Measurements from ENCODE around the gene CHDH.

The CHDH gene

GRCh38 chr3:53805463-53806159, 40.6 kb downstream of the CHDH start:
- H2AFZ ChIP-seq (ENCODE audit: low read length) = no peak overlapping the region
- no peaks in the 10 kb centered on the region for H3K4me1 ChIP-seq (ENCODE audit: insufficient read depth, low read length, severe bottlenecking)
- H3K36me3 ChIP-seq (ENCODE audit: insufficient read depth, low read length) = no peaks in the 10 kb centered on the region
- H4K20me1 ChIP-seq (ENCODE audit: insufficient read depth, low read length) = no peaks in the 10 kb centered on the region
- no peak for TF ChIP-seq EZH2 (IDR thresholded peaks at IDR 0.05; ENCODE audit: borderline replicate concordance, low read length)
- TF ChIP-seq, protein P1, sequence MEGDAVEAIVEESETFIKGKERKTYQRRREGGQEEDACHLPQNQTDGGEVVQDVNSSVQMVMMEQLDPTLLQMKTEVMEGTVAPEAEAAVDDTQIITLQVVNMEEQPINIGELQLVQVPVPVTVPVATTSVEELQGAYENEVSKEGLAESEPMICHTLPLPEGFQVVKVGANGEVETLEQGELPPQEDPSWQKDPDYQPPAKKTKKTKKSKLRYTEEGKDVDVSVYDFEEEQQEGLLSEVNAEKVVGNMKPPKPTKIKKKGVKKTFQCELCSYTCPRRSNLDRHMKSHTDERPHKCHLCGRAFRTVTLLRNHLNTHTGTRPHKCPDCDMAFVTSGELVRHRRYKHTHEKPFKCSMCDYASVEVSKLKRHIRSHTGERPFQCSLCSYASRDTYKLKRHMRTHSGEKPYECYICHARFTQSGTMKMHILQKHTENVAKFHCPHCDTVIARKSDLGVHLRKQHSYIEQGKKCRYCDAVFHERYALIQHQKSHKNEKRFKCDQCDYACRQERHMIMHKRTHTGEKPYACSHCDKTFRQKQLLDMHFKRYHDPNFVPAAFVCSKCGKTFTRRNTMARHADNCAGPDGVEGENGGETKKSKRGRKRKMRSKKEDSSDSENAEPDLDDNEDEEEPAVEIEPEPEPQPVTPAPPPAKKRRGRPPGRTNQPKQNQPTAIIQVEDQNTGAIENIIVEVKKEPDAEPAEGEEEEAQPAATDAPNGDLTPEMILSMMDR (IDR thresholded peaks at IDR 0.05; ENCODE audit: low read length) = no peak
- H3K27ac ChIP-seq (ENCODE audit: low read depth, low read length, poor library complexity, severe bottlenecking) = no peak overlapping the region
- no peaks in the 10 kb centered on the region for H3K27me3 ChIP-seq (ENCODE audit: insufficient read depth, low read length)
- no peak overlapping the region for H3K4me3 ChIP-seq (ENCODE audit: low read depth, low read length, poor library complexity, severe bottlenecking)
- no peaks in the 10 kb centered on the region for H3K79me2 ChIP-seq (ENCODE audit: insufficient read depth, low read length)
- H3K9ac ChIP-seq (ENCODE audit: low read length) = no peak overlapping the region
- H3K9me3 ChIP-seq (ENCODE audit: low read length) = no peaks in the 10 kb centered on the region
- no peaks in the 10 kb centered on the region for H3K9me2 ChIP-seq (ENCODE audit: low read depth, low read length)
- H3F3A ChIP-seq (ENCODE audit: insufficient read depth, low read length) = no peaks in the 10 kb centered on the region
- no peak overlapping the region for H3K4me2 ChIP-seq (ENCODE audit: low read length)

DNA sequence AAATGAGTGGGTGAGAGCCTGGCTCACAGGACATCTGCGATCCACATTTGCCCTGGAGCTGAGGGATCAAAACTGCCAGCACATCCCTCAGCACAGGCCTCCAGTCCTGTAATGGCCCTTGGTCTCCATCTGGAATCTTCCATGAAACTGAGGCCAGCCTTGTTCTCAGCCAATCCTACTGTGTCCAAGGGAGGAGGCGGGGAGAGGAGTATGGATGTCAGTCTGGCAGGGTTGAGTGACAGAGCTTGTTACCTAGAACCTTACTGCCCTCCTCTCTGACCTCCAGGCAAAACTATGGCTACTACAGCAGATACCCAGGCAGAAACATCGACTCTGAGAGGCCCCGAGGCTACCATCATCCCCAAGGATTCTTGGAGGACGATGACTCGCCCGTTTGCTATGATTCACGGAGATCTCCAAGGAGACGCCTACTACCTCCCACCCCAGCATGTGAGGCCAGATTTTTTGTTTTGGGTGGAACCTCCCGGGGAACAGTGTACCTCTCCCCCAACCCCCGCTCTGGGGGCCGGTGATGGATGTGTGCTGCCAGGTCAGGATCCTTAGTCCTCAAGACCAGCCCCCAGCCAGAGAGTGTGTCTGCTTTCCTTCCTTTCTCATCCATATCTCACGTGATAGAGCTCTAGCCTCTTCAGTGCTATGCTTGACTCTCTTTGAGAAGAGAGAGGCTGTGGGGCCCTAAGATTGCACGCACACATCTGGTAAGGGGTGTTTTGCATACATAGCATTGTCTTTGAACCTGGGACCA, 41.3 kb downstream of the CHDH start:
- H3K79me2 ChIP-seq (ENCODE audit: insufficient read depth, low read length) = no peaks in the 10 kb centered on the region
- no peaks in the 10 kb centered on the region for H3F3A ChIP-seq (ENCODE audit: insufficient read depth, low read length)
- H3K36me3 ChIP-seq (ENCODE audit: insufficient read depth, low read length) = no peaks in the 10 kb centered on the region
- H3K4me3 ChIP-seq (ENCODE audit: low read depth, low read length, poor library complexity, severe bottlenecking) = no peak overlapping the region
- H4K20me1 ChIP-seq (ENCODE audit: insufficient read depth, low read length) = no peaks in the 10 kb centered on the region
- TF ChIP-seq EZH2 (IDR thresholded peaks at IDR 0.05; ENCODE audit: borderline replicate concordance, low read length) = no peak
- TF ChIP-seq, protein P1 (IDR thresholded peaks at IDR 0.05; ENCODE audit: low read length) = no peak
- H3K9me3 ChIP-seq (ENCODE audit: low read length) = no peaks in the 10 kb centered on the region
- H3K27ac ChIP-seq (ENCODE audit: low read depth, low read length, poor library complexity, severe bottlenecking) = no peak overlapping the region
- no peaks in the 10 kb centered on the region for H3K27me3 ChIP-seq (ENCODE audit: insufficient read depth, low read length)
- no peaks in the 10 kb centered on the region for H3K9me2 ChIP-seq (ENCODE audit: low read depth, low read length)
- no peak overlapping the region for H3K9ac ChIP-seq (ENCODE audit: low read length)
- H3K4me2 ChIP-seq (ENCODE audit: low read length) = no peak overlapping the region
- H3K4me1 ChIP-seq (ENCODE audit: insufficient read depth, low read length, severe bottlenecking) = no peaks in the 10 kb centered on the region
- H2AFZ ChIP-seq (ENCODE audit: low read length) = no peak overlapping the region

DNA sequence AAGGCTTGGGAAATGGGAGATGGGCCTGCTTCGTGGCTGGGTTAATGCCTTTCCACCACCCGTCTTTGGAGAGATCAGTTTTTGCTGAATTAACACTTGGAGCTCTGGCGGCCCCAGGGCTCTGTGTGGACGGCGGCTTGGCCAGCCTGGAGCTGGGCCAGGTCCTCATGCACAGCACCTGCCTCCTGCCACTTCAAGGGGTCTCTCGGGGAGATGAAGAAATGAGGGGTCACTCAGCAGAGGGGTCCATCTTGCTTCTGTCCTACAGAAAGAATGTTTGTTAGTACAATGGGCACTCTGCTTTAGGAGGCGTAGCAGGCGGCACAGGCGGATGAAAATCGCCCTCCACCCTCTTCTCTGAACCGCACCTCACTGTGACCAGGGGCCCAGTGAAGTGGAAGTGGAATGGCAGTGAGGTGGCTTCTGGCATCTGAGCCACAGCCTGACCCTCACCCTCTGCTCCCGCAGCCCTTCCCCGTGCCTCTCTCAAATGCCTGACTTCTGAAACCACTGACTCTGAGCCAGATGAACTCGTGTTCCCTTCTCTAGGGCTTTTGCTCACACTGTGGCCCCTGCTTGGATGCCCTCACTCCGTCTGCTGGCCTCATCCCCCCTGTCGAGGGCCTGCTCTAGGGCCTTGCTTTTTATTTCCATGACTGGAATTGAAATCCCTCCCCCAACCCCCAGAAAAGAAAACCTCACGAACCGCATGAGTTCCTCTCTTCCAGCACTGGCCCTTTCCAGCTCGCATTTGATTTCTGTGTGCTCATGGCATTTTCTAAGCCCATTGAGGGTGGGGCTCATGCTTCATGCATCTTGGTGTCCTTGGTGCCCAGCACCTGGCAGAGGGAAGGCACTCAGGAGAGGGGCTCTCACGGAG, 42.2 kb downstream of the CHDH start:
- no peak overlapping the region for H3K4me2 ChIP-seq (ENCODE audit: low read length)
- TF ChIP-seq, protein P1 (IDR thresholded peaks at IDR 0.05; ENCODE audit: low read length) = no peak
- no peak for TF ChIP-seq EZH2 (IDR thresholded peaks at IDR 0.05; ENCODE audit: borderline replicate concordance, low read length)

More for the DNA sequence above, 42.2 kb downstream of the CHDH start:
- Histone ChIP-seq H3K27ac (ENCODE audit: low read depth, low read length, poor library complexity, severe bottlenecking) (no peak overlapping the region), H3K9ac (ENCODE audit: low read length) (no peak overlapping the region), H3K36me3 (ENCODE audit: insufficient read depth, low read length) (no peaks in the 10 kb centered on the region), H3K9me2 (ENCODE audit: low read depth, low read length) (no peaks in the 10 kb centered on the region), H2AFZ (ENCODE audit: low read length) (no peak overlapping the region), H3K79me2 (ENCODE audit: insufficient read depth, low read length) (no peaks in the 10 kb centered on the region), H3K4me1 (ENCODE audit: insufficient read depth, low read length, severe bottlenecking) (no peaks in the 10 kb centered on the region), H3K27me3 (ENCODE audit: insufficient read depth, low read length) (no peaks in the 10 kb centered on the region), H3K4me3 (ENCODE audit: low read depth, low read length, poor library complexity, severe bottlenecking) (no peak overlapping the region), H4K20me1 (ENCODE audit: insufficient read depth, low read length) (no peaks in the 10 kb centered on the region), H3K9me3 (ENCODE audit: low read length) (no peaks in the 10 kb centered on the region), H3F3A (ENCODE audit: insufficient read depth, low read length) (no peaks in the 10 kb centered on the region)
